ENCODE results near the gene GOLGA2.

The GOLGA2 gene, protein sequence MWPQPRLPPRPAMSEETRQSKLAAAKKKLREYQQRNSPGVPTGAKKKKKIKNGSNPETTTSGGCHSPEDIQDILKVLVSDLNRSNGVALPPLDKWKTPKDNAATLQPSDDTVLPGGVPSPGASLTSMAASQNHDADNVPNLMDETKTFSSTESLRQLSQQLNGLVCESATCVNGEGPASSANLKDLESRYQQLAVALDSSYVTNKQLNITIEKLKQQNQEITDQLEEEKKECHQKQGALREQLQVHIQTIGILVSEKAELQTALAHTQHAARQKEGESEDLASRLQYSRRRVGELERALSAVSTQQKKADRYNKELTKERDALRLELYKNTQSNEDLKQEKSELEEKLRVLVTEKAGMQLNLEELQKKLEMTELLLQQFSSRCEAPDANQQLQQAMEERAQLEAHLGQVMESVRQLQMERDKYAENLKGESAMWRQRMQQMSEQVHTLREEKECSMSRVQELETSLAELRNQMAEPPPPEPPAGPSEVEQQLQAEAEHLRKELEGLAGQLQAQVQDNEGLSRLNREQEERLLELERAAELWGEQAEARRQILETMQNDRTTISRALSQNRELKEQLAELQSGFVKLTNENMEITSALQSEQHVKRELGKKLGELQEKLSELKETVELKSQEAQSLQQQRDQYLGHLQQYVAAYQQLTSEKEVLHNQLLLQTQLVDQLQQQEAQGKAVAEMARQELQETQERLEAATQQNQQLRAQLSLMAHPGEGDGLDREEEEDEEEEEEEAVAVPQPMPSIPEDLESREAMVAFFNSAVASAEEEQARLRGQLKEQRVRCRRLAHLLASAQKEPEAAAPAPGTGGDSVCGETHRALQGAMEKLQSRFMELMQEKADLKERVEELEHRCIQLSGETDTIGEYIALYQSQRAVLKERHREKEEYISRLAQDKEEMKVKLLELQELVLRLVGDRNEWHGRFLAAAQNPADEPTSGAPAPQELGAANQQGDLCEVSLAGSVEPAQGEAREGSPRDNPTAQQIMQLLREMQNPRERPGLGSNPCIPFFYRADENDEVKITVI
- total RNA-seq, result 66.2 to 93.3 (median 78.1) reads per million in 9 experiments

DNA sequence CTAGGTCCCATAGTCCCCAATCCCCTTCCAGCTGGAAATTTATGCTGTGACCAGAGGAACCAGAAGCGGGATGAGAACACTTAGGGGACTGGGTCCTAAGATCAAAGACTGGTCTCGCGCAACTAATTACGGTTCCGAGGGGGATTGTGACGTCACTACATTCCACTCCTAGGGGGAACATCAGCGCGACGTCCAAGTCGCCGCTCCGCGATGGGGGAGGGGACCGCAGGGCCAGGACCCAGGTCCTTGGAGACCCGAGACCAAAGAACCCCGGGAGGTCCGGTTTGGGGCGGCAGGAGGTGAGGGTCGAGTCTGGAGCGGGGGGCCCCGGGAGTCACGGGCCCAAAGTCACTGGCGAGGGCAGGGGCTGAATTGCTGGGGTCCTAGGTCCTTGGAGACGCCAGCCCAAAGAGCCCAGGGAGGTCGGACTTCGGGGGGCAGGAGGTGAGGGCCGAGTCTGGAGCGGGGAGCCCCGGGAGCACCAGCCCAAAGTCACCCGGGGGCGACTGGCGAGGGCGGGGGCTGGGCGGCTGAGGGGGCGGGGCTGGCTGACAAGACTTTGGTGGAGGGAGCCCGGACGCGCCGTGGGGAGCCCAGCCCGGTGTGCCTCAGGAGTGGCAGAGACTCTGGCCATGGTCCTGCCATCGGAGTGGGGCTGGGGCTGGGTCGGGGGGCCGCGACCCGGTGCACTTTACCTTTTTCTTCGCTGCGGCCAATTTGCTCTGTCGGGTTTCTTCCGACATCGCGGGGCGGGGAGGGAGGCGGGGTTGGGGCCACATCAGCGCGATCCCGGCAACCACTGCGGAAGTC, at the start of gene GOLGA2:
Gene GOLGA2 (minus strand): TSS at position 810 of the 810 bp plus-strand sequence. CDS start 31 bp downstream, at position 779.
- peak; percentile 57 for ATAC-seq (replicated peaks)
- Mint-ChIP-seq H3K4me1 (ENCODE audit: low read depth in 2 of 2) (peaks cover 22 to 29% of the 10 kb centered on the region in 2 donors), H3K36me3 (ENCODE audit: insufficient read depth) (peaks cover 38% of the 10 kb centered on the region), H3K27ac (peak within 1 kb of the TSS; percentile 98 to 99), H3K27me3 (no peaks in the 10 kb centered on the region), H3K9me3 (no peaks in the 10 kb centered on the region), H3K4me3 (peak within 1 kb of the TSS; percentile 95 to 98)
- DNase-seq, result peak in 1 of 3 experiments; percentile 7

DNA sequence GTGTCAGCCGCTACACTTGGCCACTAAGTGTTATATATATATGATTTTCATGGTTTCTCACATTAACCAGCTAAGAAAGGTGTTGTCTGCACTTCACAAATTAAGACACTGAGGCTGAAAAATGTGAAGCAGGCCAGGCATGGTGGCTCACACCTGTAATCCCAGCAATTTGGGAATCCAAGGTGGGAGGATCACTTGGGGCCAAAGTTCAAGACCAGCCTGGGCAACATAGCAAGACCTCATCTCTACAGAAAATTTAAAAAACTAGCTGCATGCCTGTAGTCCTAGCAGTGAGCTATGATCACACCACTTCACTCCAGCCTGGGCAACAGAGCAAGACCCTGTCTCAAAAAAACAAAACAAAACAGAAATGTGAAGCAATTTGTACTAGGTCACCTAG, 48.6 kb upstream of the GOLGA2 start:
- H3K36me3 Mint-ChIP-seq (ENCODE audit: insufficient read depth), result peaks cover 24% of the 10 kb centered on the region
- H3K4me3 Mint-ChIP-seq, result peak overlapping the region; percentile 91 to 95
- no peak for DNase-seq
- no peak for ATAC-seq (replicated peaks)
- no peaks in the 10 kb centered on the region for H3K27me3 Mint-ChIP-seq
- H3K4me1 Mint-ChIP-seq (ENCODE audit: low read depth in 2 of 2), result peaks cover 17% of the 10 kb centered on the region in 2 donors
- H3K27ac Mint-ChIP-seq, result peak overlapping the region in 1 of 2 donors; percentile 64
- no peaks in the 10 kb centered on the region for H3K9me3 Mint-ChIP-seq

DNA sequence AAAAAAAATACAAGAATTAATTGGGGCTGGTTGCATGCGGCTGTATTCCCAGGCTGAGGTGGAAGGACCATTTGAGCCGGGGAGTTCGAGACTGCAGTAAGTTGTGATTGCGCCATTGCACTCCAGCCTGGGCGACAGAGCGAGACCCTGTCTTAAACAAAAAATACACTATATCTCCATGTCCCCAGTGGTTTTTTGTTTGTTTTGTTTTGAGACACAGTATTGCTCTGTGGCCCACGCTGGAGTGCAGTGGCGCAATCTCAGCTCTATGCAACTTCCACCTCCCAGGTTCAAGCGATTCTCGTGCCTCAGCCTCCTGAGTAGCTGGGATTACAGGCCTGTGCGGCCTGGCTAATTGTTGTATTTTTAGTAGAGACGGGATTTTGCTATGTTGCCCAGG, 48.0 kb upstream of the GOLGA2 start:
- Mint-ChIP-seq H3K27ac (peak overlapping the region; percentile 95 to 96), H3K9me3 (no peaks in the 10 kb centered on the region), H3K36me3 (ENCODE audit: insufficient read depth) (peaks cover 24% of the 10 kb centered on the region), H3K27me3 (no peaks in the 10 kb centered on the region), H3K4me1 (ENCODE audit: low read depth in 2 of 2) (peaks cover 17% of the 10 kb centered on the region in 2 donors), H3K4me3 (peak overlapping the region; percentile 91 to 95)
- no peak for DNase-seq
- ATAC-seq (replicated peaks), result no peak

DNA sequence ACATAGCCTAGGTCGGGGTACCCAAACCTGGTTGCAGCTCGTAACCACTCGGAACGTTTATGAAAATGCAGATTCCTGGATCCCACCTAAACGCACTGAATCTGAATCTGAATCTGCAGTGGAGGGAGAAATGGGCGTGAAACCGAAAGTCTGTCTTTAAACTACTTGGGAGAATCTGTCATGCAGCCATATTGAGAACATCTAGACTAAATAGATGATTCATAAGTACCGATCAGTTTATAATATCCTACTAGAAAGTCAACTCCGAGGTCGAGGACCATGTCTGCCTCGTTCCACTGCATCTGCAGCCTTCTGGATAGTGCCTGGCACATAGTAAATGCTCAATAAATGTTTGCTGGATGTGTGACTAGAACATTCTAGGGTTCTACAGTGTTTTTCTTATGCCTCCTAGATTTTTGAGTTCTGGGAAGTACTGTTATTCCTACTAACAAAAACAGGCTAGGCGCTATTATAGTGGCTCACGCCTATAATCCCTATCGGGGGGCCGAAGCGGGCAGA, 47.5 kb upstream of the GOLGA2 start:
- Mint-ChIP-seq H3K9me3 (no peaks in the 10 kb centered on the region), H3K4me1 (ENCODE audit: low read depth in 2 of 2) (peaks cover 17% of the 10 kb centered on the region in 2 donors)

DNA sequence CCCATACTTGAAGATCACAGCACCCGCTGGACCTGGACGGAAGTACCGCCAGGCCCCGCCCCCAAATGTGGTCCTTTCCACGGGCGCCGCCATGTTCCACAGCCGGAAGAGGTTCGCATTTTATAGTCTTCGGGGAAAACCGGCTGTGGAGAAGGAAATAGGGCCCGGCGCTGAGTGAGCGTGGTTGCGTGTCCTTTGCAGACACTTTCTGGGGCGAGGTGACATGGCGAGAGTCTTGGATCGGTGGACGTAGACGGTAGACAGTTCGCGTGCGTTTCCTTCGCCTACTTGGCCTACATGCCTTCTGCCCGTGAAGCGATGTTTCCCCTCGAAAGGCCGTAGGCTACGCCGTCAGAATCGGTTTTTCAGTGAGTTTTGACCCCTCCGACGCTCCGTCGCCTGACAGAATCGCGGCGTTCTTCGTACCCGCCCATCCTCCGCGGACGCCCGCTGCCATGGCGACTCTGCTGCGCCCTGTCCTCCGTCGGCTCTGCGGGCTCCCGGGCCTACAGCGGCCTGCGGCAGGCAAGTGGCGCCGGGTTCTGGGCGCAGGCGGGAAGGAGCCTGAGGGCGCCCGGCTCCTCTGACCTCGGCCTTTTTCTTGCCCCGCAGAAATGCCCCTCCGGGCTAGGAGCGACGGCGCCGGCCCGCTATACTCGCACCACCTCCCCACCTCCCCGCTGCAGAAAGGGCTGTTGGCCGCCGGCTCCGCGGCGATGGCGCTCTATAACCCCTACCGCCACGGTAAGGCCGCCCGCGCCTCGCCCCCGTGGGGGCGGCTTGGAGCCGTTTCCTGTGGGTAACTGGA, 46.8 kb upstream of the GOLGA2 start, which contains the start of the genes COQ4 and TRUB2:
Gene COQ4 (plus strand): TSS at position 436 of the 808 bp plus-strand sequence. CDS start 20 bp downstream, at position 456.
Gene TRUB2 (minus strand): TSS at position 44 of the 808 bp plus-strand sequence. CDS start 39 bp downstream, at position 5.
- Mint-ChIP-seq H3K4me3 (peak within 1 kb of the TSS; percentile 91 to 95), H3K27me3 (no peaks in the 10 kb centered on the region), H3K9me3 (no peaks in the 10 kb centered on the region), H3K36me3 (ENCODE audit: insufficient read depth) (peaks cover 28% of the 10 kb centered on the region), H3K27ac (peak within 1 kb of the TSS; percentile 95 to 96), H3K4me1 (ENCODE audit: low read depth in 2 of 2) (peaks cover 17% of the 10 kb centered on the region in 2 donors)
- DNase-seq (peak; percentile 88 to 93 (median 89)), ATAC-seq (replicated peaks) (peak; percentile 86)

More for the DNA sequence above, 47.5 kb upstream of the GOLGA2 start:
- peak overlapping the region; percentile 91 to 95 for H3K4me3 Mint-ChIP-seq
- no peaks in the 10 kb centered on the region for H3K27me3 Mint-ChIP-seq
- no peak for DNase-seq
- H3K36me3 Mint-ChIP-seq (ENCODE audit: insufficient read depth), result peaks cover 24% of the 10 kb centered on the region
- H3K27ac Mint-ChIP-seq, result peak overlapping the region; percentile 95 to 96
- ATAC-seq (replicated peaks), result peak; percentile 2

DNA sequence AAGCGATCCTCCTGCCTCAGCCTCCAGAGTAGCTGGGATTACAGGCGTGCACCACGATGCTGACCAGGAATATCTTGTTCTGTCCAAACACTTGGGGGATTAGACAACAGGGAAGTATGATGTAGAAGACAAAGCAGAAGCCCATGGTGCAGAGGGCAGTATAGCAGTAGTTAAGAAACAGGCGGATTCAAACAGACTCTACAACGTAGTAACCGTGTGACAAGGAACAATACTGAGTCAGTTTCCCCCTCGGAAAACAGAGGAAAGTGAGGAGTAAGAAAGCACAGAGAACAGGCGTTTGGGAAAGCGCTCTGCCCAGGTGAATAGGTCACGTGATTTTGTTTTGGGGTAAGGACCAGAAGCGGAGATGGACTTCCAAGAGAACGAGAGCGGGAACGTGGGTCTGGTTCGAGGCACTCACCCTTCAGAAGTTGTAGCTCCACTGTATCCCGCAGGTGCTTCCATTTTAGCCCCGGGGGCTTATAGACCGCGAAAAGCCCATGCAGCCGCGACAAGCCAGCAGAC, 46.1 kb upstream of the GOLGA2 start:
- H3K27me3 Mint-ChIP-seq, result no peaks in the 10 kb centered on the region
- ATAC-seq (replicated peaks) (no peak), DNase-seq (no peak)
- peaks cover 17% of the 10 kb centered on the region in 2 donors for H3K4me1 Mint-ChIP-seq (ENCODE audit: low read depth in 2 of 2)
- peak overlapping the region; percentile 95 to 96 for H3K27ac Mint-ChIP-seq
- no peaks in the 10 kb centered on the region for H3K9me3 Mint-ChIP-seq
- peaks cover 31% of the 10 kb centered on the region for H3K36me3 Mint-ChIP-seq (ENCODE audit: insufficient read depth)
- H3K4me3 Mint-ChIP-seq, result peak overlapping the region; percentile 91 to 95

DNA sequence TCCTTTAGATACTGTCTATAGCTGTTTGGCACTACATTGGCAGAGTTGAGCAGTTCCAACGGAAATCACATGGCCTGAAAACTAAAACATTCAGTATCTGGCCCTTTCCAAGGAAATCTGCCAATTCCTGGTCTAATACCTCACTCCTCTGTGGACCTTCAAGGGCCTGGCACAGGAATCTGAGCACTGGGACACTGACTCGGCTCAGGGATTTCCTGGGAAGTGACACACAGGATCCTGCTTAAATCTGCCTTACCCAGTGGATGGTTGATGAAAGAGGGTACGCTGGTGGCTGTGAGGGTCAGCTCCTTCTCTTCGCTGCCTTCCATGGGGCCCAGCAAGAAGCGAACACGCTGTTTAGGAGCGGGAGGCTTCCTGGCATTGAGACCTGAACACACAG, 45.5 kb upstream of the GOLGA2 start:
- H3K27ac Mint-ChIP-seq, result peak overlapping the region; percentile 95 to 96
- peaks cover 17% of the 10 kb centered on the region in 2 donors for H3K4me1 Mint-ChIP-seq (ENCODE audit: low read depth in 2 of 2)
- H3K27me3 Mint-ChIP-seq, result no peaks in the 10 kb centered on the region
- no peak for ATAC-seq (replicated peaks)
- peaks cover 37% of the 10 kb centered on the region for H3K36me3 Mint-ChIP-seq (ENCODE audit: insufficient read depth)
- no peaks in the 10 kb centered on the region for H3K9me3 Mint-ChIP-seq
- DNase-seq, result no peak
- H3K4me3 Mint-ChIP-seq, result peak overlapping the region; percentile 91 to 95

DNA sequence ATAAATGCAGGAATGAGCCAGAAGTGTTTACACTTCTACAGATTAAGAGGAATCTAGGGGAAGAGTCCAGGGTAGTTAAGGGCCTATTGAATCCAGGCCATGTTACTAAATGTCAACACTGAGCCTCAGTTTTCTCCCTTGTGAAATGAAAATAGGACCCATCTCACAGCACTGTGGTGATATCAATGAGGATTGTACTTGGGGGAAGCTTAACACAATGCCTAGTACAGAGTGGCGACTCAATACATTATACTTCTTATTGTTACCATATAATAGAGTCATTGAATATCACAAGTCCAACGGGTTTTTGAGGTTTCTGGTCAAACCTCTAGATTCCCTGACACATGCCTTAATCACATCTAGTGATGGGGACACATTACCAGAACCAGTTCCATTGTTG, 41.8 kb upstream of the GOLGA2 start:
- Mint-ChIP-seq H3K27me3 (no peaks in the 10 kb centered on the region), H3K27ac (peak overlapping the region in 1 of 2 donors; percentile 39)
- no peak for ATAC-seq (replicated peaks)

DNA sequence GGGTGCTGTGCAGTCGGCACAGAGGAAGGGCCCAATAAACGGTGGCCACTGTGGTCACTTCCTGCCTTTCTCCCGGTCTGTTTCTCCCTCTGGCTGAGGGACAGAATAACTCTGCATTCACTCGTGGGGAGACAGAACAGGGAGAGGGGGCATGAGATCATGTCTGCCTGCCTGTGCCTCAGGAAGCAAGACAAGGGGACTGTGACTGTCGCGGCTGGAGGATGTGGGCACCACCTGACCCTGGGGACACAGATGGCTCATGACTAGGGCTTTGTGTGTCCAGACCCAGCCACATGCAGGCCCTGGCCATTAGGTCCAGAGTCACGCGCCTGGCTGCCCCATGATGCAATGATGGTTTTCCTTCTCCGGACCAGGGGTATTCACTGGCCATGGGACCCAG, 40.6 kb upstream of the GOLGA2 start:
- Mint-ChIP-seq H3K4me1 (ENCODE audit: low read depth in 2 of 2) (no peaks in the 10 kb centered on the region), H3K27ac (peak overlapping the region in 1 of 2 donors; percentile 39), H3K27me3 (no peaks in the 10 kb centered on the region), H3K36me3 (ENCODE audit: insufficient read depth) (peaks cover 49% of the 10 kb centered on the region), H3K4me3 (no peak overlapping the region), H3K9me3 (no peaks in the 10 kb centered on the region)
- ATAC-seq (replicated peaks) (no peak), DNase-seq (no peak)

More for the DNA sequence above, 41.8 kb upstream of the GOLGA2 start:
- Mint-ChIP-seq H3K9me3 (no peaks in the 10 kb centered on the region), H3K4me3 (no peak overlapping the region), H3K4me1 (ENCODE audit: low read depth in 2 of 2) (peaks cover 0 to 4% of the 10 kb centered on the region in 2 donors), H3K36me3 (ENCODE audit: insufficient read depth) (peaks cover 45% of the 10 kb centered on the region)
- DNase-seq, result no peak

DNA sequence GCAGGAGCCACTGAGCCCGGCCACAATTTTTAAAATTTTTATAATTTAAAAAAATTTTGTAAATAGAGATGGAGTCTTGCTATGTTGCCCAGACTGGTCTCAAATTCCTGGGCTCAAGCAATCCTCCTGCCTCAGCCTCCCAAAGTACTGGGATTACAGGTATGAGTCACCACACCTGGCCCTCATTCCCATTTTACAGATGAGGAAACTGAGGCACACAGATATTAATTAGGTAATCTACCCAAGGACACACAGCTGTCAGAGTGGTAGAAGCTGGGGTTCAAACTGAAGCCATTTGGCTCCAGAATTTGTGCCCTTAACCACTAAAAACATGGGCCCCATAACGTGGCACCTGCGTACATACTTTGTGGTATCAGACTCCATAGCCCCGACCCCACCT, 38.9 kb upstream of the GOLGA2 start:
- Mint-ChIP-seq H3K9me3 (no peaks in the 10 kb centered on the region), H3K27me3 (no peaks in the 10 kb centered on the region), H3K4me3 (no peak overlapping the region), H3K27ac (no peak overlapping the region), H3K36me3 (ENCODE audit: insufficient read depth) (peaks cover 48% of the 10 kb centered on the region), H3K4me1 (ENCODE audit: low read depth in 2 of 2) (no peaks in the 10 kb centered on the region)
- DNase-seq (no peak), ATAC-seq (replicated peaks) (no peak)

DNA sequence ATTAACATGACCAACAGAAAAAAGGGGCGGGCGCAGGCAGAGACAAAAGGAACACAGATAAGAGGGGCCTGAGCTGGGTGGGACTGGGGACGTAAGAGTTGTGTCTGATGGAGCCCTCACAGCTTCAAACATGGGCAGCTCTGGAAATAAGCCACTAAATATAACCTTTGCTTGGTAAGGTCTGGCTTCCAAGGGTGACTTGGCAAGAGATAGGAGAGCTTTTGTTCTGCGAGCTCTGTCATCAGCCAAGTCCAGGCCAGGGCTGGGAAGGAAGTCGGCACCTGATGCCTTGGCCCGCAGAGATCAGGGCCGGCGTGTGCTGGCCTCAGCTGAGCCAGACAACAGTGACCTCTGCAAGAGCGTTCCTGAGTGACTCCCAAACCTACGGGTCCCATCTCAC, 34.7 kb upstream of the GOLGA2 start:
- no peak for DNase-seq
- H3K27ac Mint-ChIP-seq, result no peak overlapping the region
- H3K9me3 Mint-ChIP-seq, result no peaks in the 10 kb centered on the region
- no peak overlapping the region for H3K4me3 Mint-ChIP-seq
- H3K27me3 Mint-ChIP-seq, result no peaks in the 10 kb centered on the region
- H3K36me3 Mint-ChIP-seq (ENCODE audit: insufficient read depth), result peaks cover 45% of the 10 kb centered on the region
- no peaks in the 10 kb centered on the region for H3K4me1 Mint-ChIP-seq (ENCODE audit: low read depth in 2 of 2)
- no peak for ATAC-seq (replicated peaks)

All from effector memory CD8-positive, alpha-beta T cell (primary cell).